OCI-LY3 (cell line): ENCODE measurements around the gene SLC25A48.

Experiments
- H2AFZ ChIP-seq: fragments of 200-600, 300-600 bp; shearing (Covaris generic); 2 replicates; pipeline ENCODE4 v1.6.0; 2014; ENCODE audit warnings: antibody characterized with exemption, low read depth, low read length
- H3K27ac ChIP-seq: fragments of 200-600, 300-600 bp; sonication (generic); 2 replicates; pipeline ENCODE4 v1.5.1; 2014; ENCODE audit warnings: mild to moderate bottlenecking, low read length, moderate library complexity, mixed read lengths
- H3K27me3 ChIP-seq: fragments of 200-600, 300-600 bp; sonication (generic); 2 replicates; pipeline ENCODE4 v1.6.1; 2014; ENCODE audit warnings: low read depth, low read length, mixed read lengths
- H3K36me3 ChIP-seq: fragments of 200-600, 300-600 bp; sonication (generic); replicated peaks from 2 replicates; pipeline ENCODE3; 2014; ENCODE audit warnings: low read depth, low read length, mixed read lengths
- H3K4me1 ChIP-seq: fragments of 300-600, 200-600 bp; sonication (generic); 2 replicates; pipeline ENCODE4 v1.6.1; 2014; ENCODE audit warnings: low read length, mixed read lengths
- H3K4me2 ChIP-seq: fragments of 200-600, 300-600 bp; sonication (generic); 2 replicates; pipeline ENCODE4 v1.6.1; 2014; ENCODE audit warnings: low read length, mixed read lengths
- H3K4me3 ChIP-seq: fragments of 300-600, 200-600 bp; sonication (generic); 2 replicates; pipeline ENCODE4 v1.5.1; 2014; ENCODE audit warnings: antibody characterized with exemption, mild to moderate bottlenecking, low read length, moderate library complexity
- H3K79me2 ChIP-seq: fragments of 300-600, 200-600 bp; shearing (Covaris generic); 2 replicates; pipeline ENCODE4 v1.6.1; 2014; ENCODE audit warnings: mild to moderate bottlenecking, low read length, mixed read lengths
- H3K9ac ChIP-seq: fragments of 300-600, 200-600 bp; shearing (Covaris generic); 2 replicates; pipeline ENCODE4 v1.6.0; 2014; ENCODE audit warnings: mild to moderate bottlenecking, low read length, moderate library complexity
- H3K9me3 ChIP-seq: fragments of 200-600, 300-600 bp; shearing (Covaris generic); 2 replicates; pipeline ENCODE4 v1.6.1; 2014; ENCODE audit warnings: low read length, mixed read lengths; ENCODE audit not compliant: insufficient read depth
- H4K20me1 ChIP-seq: fragments of 200-600, 300-600 bp; sonication (generic); 2 replicates; pipeline ENCODE4 v1.6.1; 2016; ENCODE audit warnings: low read length, mixed read lengths; ENCODE audit not compliant: insufficient read depth
- CTCF ChIP-seq: fragments of 200-600, 300-600 bp; sonication (generic); IDR thresholded peaks from 2 replicates; pipeline ENCODE4 v1.5.1; 2014; ENCODE audit warnings: antibody characterized with exemption, low read length, low read depth
- EZH2phosphoT487 ChIP-seq: fragments of 200-600 bp; shearing (Covaris generic); IDR thresholded peaks from 2 replicates; pipeline ENCODE4 v1.6.1; 2018; ENCODE audit warnings: antibody characterized with exemption, mixed run types, low read depth

The SLC25A48 gene

DNA sequence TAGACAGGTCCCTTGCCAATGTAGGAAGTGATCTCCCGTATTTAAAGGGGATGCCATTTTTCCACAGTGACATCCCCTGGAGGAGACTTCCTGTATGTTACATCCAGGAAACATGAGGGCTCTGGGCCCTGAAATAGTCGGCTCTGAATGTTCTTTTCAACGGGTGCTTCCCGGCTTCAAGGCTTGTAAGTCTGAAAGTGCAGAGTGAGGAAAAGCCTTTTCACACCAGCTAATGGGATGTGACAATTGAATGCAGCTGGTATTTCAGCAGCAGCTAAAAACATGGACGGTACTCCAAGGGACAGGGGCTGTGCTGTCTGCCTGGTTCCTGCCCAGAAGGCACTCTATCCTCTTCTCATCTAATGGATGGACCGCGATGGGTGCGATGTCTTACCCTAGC is 59.8 kb downstream of the SLC25A48 start:
- no peak overlapping the region for H3K27ac ChIP-seq
- no peak overlapping the region for H3K4me2 ChIP-seq
- no peaks in the 10 kb centered on the region for H3K36me3 ChIP-seq
- H4K20me1 ChIP-seq = no peaks in the 10 kb centered on the region
- H2AFZ ChIP-seq = no peak overlapping the region
- no peak overlapping the region for H3K4me3 ChIP-seq
- no peak for TF ChIP-seq EZH2phosphoT487
- no peak for TF ChIP-seq CTCF
- H3K9me3 ChIP-seq = no peaks in the 10 kb centered on the region
- H3K27me3 ChIP-seq = peaks cover 49% of the 10 kb centered on the region
- H3K9ac ChIP-seq = no peak overlapping the region
- peaks cover 16% of the 10 kb centered on the region for H3K4me1 ChIP-seq
- no peaks in the 10 kb centered on the region for H3K79me2 ChIP-seq

GRCh38 chr5:135894789-135895188 is 60.3 kb downstream of the SLC25A48 start:
- no peak overlapping the region for H3K27ac ChIP-seq
- H3K4me2 ChIP-seq = no peak overlapping the region
- no peak overlapping the region for H3K4me3 ChIP-seq
- no peaks in the 10 kb centered on the region for H4K20me1 ChIP-seq
- peaks cover 48% of the 10 kb centered on the region for H3K27me3 ChIP-seq
- no peaks in the 10 kb centered on the region for H3K36me3 ChIP-seq
- no peaks in the 10 kb centered on the region for H3K79me2 ChIP-seq
- no peak overlapping the region for H3K9ac ChIP-seq
- TF ChIP-seq CTCF (no peak), EZH2phosphoT487 (no peak)
- no peak overlapping the region for H2AFZ ChIP-seq
- peaks cover 16% of the 10 kb centered on the region for H3K4me1 ChIP-seq
- H3K9me3 ChIP-seq = no peaks in the 10 kb centered on the region

DNA sequence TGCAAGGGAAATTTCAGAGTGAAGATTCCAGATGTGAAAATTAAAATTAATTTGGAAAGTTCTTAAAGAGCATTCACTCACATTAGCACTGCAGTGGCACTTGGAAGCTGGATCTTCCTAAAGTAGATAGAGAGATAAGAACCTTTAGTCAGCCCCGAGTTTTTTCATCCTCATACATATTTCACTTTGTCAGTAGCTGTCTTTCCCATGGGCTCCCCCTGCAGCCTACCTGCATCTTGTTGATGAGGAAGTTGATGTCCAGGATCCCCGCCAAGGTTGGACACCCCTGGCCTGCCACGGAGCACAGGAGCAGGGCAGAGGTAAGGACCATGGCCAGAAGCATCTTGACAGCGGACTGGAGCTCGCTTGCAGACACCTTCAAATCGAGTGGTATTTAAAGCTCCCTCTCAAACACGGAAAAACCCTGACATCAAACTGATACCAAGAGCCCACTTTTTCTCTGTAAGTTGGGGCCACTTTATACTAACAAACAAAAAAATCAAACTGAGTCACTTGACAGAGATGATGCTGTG is 61.1 kb downstream of the SLC25A48 start, which contains the start of gene IL9:
Gene IL9 (minus strand): TSS at position 368 of the 533 bp plus-strand sequence. CDS start 25 bp downstream, at position 343.
- no peaks in the 10 kb centered on the region for H3K36me3 ChIP-seq
- H4K20me1 ChIP-seq = no peaks in the 10 kb centered on the region
- H2AFZ ChIP-seq = no peak within 1 kb of the TSS
- H3K9ac ChIP-seq = no peak within 1 kb of the TSS
- no peak within 1 kb of the TSS for H3K4me3 ChIP-seq
- H3K79me2 ChIP-seq = no peaks in the 10 kb centered on the region
- TF ChIP-seq CTCF (no peak), EZH2phosphoT487 (no peak)
- peaks cover 54% of the 10 kb centered on the region for H3K27me3 ChIP-seq
- no peak within 1 kb of the TSS for H3K4me2 ChIP-seq
- H3K4me1 ChIP-seq = peaks cover 12% of the 10 kb centered on the region
- H3K27ac ChIP-seq = no peak within 1 kb of the TSS
- no peaks in the 10 kb centered on the region for H3K9me3 ChIP-seq

DNA sequence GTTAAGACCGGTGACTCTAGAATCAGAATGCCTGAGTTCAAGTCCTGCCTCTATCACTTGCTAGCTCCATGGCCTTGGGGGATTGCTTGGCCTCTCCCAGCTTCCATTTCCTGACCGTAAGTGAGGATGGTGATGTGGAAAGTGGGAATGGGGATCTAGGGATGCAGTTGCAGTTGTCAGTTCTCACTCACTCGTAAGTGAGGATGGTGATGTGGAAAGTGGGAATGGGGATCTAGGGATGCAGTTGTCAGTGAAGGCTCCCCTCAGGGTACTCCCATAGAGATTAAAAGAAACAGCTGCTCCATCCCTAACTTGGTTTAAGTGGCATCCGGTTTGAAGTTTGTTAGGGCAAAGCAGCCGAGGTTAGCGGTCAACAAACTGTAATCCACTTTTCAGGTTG is 64.2 kb downstream of the SLC25A48 start:
- TF ChIP-seq EZH2phosphoT487 (no peak), CTCF (no peak)
- H3K4me3 ChIP-seq = no peak overlapping the region
- H3K36me3 ChIP-seq = no peaks in the 10 kb centered on the region

More for the DNA sequence above, 64.2 kb downstream of the SLC25A48 start:
- Histone ChIP-seq H3K79me2 (no peaks in the 10 kb centered on the region), H2AFZ (no peak overlapping the region), H3K9ac (no peak overlapping the region), H3K27me3 (peaks cover 47% of the 10 kb centered on the region), H4K20me1 (no peaks in the 10 kb centered on the region), H3K27ac (no peak overlapping the region), H3K4me1 (no peaks in the 10 kb centered on the region), H3K4me2 (no peak overlapping the region), H3K9me3 (no peaks in the 10 kb centered on the region)
